NCI-H460 (cell line): ENCODE results near the gene BMP6. TPM values are rescaled to one million over a fixed set of nuclear protein-coding genes. Genes with fewer than 3 reads are reported as not detected.
A peak's percentile ranks its signal among the peaks of the same experiment; 100 is the strongest.

ENCODE experiments used
- DNase-seq: peaks from one replicate; pipeline ENCODE4 v3.0.0-alpha.2; 2016; ENCODE audit warnings: low read depth; ENCODE audit errors: extremely low read depth
- total RNA-seq: library from RNA; depleted of rRNA; stranded (reverse); fragments of >200 nt; shearing (Covaris generic); gene quantifications from 2 replicates; pipeline ENCODE4 v1.2.3, GENCODE V29; 2014

The BMP6 gene
- total RNA-seq, 1 experiment from 2014 or later, result 30.8 TPM

GRCh38 chr6:7742223-7742785 is 16.4 kb downstream of the BMP6 start:
- no peak for DNase-seq

DNA sequence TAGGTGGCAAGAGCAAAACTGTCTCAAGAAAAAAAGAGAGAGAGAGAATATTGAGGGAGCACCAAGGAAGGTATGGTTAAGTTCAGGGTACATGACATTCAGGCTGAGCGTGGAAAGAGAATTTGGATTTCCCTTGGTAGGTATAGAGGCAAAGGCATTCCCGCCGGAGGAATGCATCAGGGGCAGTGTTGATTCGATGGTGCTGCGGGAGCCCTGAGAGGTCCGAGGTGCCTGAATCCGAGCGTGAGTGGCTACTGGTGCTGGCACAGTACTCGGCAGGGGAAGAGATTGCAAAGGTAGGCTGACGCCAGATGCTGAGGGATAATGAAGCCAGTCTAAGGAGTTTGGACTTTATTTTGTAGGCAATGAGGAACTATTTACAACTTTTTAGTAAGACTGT is 20.0 kb downstream of the BMP6 start:
- DNase-seq, result no peak

DNA sequence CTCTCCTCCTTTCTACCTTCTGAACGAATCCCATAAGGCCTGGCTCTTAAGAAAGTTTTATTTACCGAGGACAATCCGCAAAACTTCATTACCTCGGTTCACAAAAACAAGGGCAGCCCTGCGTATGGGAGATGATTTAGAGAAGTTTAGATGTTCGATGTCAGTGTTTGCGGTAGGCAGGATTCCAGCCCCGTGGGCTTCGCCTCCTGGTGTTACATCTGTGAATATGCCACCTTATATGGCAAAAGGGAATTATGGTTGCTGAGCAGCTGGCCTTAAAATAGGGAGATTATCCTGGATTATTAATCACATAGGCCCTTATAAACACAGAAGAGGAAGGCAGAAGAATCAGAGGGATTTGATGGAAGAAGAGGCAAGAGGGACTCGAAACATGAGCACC is 21.1 kb downstream of the BMP6 start:
- no peak for DNase-seq

- DNase-seq, result no peak
Observed at GRCh38 chr6:7747433-7747832, 21.5 kb downstream of the BMP6 start.

DNA sequence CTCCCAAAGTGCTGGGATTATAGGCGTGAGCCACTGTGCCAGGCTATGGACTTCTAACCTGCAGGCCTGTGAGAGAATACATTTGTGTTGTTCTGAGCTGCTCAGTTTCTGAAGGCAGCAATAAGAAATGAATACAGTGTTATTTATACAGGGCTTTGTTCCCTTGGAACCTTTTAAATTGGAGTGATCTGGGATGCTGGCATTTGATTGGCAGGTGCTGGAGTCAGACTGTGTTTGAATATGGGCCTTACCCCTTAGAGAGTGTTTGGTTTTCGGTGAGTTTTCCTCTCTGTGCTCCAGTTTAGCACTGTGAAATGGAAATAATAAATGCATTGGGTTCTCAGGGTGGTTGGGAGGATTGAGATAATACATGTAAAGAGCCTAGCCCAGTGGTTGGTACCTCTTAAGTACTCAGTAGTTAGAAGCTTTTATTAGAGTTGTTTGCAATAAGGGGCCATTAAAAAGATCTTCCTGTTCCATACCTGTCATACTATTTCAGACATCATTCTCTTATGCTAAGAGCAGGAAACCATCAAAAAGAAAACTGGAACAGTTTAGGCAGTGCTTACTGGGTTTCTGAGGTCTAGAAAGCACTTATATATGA is 22.1 kb downstream of the BMP6 start:
- DNase-seq, result no peak

DNA sequence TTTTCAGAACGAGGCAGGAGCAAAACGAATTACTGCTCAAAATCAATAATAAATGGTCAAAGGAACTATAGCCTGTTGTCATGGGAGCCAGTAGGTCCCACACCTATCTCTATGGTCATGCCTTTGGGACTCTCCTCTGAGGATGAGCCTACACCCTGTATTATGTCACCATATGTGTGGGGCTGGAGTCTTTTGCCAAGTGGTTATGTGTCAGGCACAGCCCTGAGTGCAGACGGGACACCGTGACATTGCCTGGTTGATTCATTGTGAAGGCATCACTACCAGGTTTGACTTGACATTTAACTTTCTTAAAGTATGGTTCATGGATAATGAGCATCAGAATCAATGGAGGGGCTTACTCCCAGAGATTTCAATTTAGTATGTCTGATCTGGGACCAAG is 23.6 kb downstream of the BMP6 start:
- no peak for DNase-seq

DNA sequence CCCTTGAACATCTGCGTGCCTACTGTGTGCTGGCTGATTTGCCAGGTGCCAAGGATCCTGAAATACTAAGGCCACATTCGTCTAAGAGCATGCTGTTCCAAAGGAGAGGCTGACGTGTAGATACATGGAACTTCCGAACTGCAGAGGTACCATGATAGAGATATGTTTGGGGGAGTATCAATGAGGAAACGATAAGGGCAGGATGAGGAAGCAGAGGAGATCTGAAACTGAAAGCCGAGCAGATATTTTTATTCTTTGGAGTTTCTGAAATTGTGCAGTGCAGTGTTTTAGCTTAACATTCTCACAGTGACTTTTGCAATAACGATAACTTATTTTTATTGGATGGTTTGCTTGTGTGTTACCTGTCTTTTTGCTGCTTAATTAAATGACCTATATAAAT is 24.3 kb downstream of the BMP6 start:
- DNase-seq, result no peak

- no peak for DNase-seq
Observed at GRCh38 chr6:7758456-7758855, 32.6 kb downstream of the BMP6 start.

DNA sequence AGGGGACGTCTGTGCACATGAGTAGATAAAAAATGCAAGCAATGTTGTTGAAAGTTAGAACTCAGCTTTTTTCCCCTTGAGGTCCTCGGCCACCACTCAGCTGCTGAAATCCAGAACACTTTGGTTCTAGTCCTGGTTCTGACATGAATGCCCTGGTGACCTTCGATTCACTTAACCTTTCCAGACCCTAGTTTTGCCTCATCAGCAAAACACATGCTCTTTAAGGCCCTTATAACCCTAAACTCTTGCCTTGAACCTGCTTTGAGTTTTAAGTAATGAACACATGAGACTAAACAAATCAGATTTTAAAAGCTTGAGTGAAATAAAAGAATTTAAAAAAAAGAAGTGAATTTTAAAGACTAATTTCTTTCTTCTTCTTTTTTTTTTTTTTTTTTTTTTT is 33.4 kb downstream of the BMP6 start:
- no peak for DNase-seq

- no peak for DNase-seq
Observed at GRCh38 chr6:7761051-7761450, 35.2 kb downstream of the BMP6 start.

GRCh38 chr6:7762760-7763159 is 36.9 kb downstream of the BMP6 start:
- no peak for DNase-seq

- DNase-seq, result no peak
Observed at GRCh38 chr6:7763881-7764280, 38.0 kb downstream of the BMP6 start.

DNA sequence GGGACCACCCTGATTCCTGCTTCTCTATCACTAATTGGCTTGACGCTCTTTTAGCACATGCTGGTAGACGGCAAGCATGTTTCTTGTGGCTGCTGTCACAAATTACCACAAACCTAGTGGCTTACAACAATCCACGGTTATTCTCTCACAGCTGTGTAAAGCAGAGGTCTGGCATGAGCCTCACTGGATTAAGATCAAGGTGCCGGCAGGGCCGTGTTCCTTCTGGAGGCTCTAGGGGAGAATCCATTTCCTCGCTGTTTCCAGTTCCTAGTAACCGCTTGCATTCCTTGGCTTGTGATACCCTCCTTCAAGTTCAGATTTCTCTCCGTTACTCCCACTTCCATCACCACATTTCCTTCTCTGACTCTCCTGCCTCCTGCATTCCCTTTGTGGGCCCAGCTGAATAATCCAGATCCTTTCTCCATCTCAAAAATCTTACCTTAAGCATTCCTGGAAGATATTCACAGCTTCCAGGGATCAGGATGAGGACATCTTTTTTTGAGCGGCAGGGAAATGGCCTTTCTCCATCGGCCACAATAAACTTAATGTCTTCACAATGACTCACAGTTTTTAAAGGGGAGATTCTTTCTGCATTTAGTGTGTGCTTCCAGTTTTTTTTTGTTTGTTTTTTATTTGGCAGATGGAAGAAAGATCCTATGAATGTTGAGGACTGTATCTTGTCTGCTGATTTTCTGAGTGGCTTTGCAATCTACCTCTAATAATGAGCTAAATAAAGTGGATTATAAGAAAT is 39.9 kb downstream of the BMP6 start:
- DNase-seq, result no peak

- DNase-seq, result peak; percentile 25
Observed at GRCh38 chr6:7769702-7770101, 43.8 kb downstream of the BMP6 start.

GRCh38 chr6:7770111-7770510 is 44.2 kb downstream of the BMP6 start:
- DNase-seq, result no peak

DNA sequence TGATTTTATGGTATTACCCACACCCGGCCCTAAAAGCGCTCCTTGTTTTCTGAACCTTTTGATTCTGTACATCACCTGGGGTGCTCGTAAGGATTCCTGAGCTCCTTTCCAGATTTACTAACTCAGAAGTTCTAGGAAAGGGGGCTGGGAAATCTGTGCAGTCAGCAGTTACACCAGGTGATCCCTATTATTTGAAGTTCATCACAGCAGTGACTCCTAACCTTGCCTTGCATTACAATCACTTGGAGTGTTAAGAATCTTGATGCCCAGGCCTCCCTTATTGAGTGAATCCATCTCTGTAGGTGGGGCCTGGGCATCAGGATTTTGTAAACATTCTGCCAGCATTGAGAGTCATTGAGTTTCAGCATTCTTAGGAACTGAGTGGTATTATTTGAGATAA is 44.7 kb downstream of the BMP6 start:
- no peak for DNase-seq

- no peak for DNase-seq
Observed at GRCh38 chr6:7773322-7773721, 47.4 kb downstream of the BMP6 start.

GRCh38 chr6:7773914-7774313 is 48.0 kb downstream of the BMP6 start:
- DNase-seq, result no peak

DNA sequence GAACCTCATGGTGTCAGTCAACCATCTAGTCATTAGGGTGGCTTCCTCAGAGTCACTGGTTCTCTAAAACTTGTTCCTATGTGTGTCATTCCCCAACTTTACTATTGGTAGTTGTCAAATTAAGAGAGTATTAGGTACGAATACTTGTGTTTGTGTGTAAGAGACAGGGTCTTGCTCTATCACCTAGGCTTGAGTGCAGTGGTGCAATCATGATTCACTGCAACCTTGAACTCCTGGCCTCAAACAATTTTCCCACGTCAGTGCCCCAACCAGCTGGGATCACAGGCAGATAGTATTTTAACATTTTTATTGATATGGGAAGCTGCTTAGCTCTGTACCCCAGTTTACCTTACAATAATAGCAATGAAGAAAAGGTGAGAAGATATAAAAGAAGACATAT is 50.6 kb downstream of the BMP6 start:
- DNase-seq, result no peak

GRCh38 chr6:7777074-7777473 is 51.2 kb downstream of the BMP6 start:
- DNase-seq, result no peak

GRCh38 chr6:7781240-7781639 is 55.3 kb downstream of the BMP6 start:
- no peak for DNase-seq

- no peak for DNase-seq
Observed at GRCh38 chr6:7784248-7784647, 58.3 kb downstream of the BMP6 start.
